Medulla oblongata (tissue), 1 donor: ENCODE measurements around the gene NRCAM.

Experiments used
- DNase-seq: peaks from one replicate; pipeline ENCODE4 v3.0.0-alpha.2; 2015; ENCODE audit errors: extremely low spot score

NRCAM gene

GRCh38 chr7:108308903-108309302, 147.3 kb downstream of the NRCAM start:
- peak; percentile 56 for DNase-seq

GRCh38 chr7:108308276-108308675, 148.0 kb downstream of the NRCAM start:
- DNase-seq: no peak

GRCh38 chr7:108307595-108307994, 148.6 kb downstream of the NRCAM start:
- DNase-seq: no peak

- no peak for DNase-seq
These were observed 149.0 kb downstream of the NRCAM start for GRCh38 chr7:108307194-108307593.

GRCh38 chr7:108303332-108303731, 152.9 kb downstream of the NRCAM start:
- DNase-seq: no peak

DNA sequence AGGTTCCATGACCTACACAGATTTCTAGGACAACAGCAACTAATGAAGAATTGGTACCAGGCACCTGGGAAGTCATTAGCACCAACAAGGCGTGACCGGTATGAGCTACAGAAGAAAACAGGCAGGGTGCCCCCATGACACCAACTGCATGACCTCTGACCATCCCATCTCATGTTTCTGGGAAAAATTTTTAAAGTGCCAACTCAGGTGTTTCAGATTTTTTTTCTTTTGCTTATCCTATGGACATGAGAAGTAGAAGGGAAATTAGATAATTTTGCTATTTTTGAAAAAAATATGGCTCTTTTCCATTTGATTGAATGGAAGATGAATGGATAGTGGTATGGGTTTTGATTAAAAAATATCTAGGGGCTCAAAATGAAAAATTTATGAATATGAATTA, 154.8 kb downstream of the NRCAM start:
- DNase-seq: no peak

DNA sequence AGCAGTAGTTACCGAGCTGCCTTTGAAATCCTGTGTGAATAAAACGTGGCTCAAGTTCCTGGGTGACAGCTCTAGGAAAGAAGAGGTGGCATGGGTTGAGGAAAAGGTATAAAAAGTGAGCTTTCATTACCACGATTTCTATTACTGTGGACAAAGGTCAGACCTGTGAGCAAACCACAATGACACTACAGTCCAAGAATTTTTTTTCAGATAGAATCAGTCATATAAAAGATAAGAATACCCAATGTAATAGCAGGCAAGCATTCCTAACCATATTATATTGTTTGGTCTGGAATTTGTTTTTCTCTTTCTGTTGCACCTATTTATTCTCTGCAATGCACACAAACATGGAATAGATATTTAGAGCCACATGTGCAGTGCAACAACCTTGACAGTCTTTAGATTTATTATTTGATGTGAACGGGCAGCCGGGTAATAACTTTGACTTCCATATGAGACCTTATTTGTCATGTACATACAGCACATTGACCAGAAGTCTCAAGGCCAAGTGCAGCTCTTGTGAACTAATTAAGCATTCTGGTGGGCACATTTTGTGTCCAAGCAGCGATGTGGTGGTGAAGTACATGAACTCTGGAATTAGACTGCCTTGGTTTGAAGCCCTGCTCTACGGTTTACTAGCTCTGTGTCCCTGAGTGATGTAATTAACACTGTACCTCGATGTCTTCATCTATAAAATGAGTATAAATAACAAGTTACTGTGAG, 156.8 kb downstream of the NRCAM start:
- DNase-seq: no peak

GRCh38 chr7:108296911-108297310, 159.3 kb downstream of the NRCAM start:
- no peak for DNase-seq

DNA sequence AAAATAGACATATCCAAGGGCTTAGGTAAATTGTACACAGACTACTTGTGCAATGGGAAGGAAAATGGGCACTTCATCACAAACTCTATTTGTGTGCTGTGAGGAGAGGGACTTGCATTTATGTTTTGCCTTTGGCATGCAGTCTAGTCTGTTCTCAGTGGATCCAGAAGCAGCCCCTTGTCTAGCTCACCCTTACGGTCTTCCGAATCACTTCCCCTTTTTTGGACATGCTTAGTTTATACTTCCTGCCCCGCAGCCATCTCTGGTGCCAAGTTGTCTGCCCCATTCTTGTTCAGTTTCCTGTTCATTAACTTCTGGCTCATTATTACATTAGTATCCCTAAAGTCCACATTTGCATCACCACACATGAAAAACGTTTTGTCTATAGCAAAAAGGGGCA, 161.6 kb downstream of the NRCAM start:
- DNase-seq: no peak

- no peak for DNase-seq
These were observed 163.1 kb downstream of the NRCAM start for GRCh38 chr7:108293149-108293612.

DNA sequence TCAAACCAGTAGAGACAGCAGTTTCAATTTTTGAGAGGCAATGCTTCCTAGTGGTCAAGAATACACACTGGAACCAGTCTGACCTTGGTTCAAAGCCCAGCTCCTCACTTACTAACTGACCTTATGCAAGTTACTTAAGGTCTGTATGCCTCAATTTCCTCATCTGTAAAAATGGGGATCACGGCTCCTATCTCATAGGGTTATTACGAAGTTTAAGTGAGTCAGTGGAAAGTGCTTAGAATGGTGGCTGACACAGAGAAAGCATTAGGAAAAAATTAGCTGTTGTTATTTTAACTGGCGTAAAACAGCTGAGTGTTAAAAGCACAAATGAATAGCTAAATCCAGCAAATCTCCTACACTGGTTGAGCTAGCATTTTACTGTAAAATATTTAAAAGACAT, 163.7 kb downstream of the NRCAM start:
- DNase-seq: no peak

DNA sequence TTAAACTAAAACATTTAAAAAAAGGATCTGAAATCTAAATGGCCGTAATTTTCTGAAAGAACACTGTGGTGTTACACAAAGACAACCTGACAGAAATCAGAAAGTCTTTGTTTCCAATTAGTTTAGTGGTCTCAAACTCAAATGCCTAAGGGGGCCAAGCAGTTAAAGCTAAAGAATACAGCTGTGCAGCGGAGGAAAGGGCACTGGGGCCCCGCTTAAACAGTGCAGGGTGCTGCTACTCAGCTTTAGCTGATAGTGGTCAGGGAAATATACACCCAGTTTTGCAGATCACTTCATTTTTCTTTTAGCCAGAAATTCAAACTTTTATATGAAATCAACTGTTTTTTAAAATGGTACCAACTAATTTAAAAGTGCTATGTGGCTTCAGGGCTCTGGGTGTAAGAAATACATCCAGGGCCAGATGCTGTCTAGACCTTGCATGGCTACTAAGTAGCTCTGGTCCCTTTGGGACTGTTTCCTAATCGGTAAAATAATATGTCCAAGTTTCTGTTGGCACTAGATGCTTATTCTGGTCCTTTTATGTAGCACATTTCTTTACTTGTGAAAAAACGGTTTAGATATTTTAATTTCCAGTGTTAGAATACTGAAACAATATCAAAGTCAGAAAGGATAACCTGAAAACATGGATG, 164.3 kb downstream of the NRCAM start:
- no peak for DNase-seq

- DNase-seq: no peak
These were observed 165.1 kb downstream of the NRCAM start for GRCh38 chr7:108291152-108291508.

- no peak for DNase-seq
These were observed 165.6 kb downstream of the NRCAM start for GRCh38 chr7:108290459-108291151.

DNA sequence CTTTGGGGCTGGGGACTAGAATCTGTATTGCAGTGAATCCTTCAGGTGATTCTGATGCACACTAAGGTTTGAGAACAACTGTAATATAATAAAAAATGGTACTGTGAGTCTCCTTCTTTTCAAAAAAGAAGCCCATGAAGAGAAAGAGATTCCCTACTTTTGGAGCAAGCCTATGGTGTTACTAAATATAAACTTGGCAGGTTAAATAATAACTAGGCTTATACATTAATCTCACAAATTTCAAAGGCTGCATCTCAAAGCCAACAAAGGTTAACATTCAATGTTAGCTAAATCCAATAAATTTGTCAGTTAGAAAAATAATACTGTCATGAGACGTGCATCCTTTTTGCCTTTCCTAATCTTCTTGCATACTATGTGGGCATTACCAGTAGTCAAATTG, 166.4 kb downstream of the NRCAM start:
- DNase-seq: no peak

GRCh38 chr7:108287857-108288256, 168.4 kb downstream of the NRCAM start:
- DNase-seq: no peak

- DNase-seq: no peak
These were observed 169.8 kb downstream of the NRCAM start for GRCh38 chr7:108286290-108286904.

DNA sequence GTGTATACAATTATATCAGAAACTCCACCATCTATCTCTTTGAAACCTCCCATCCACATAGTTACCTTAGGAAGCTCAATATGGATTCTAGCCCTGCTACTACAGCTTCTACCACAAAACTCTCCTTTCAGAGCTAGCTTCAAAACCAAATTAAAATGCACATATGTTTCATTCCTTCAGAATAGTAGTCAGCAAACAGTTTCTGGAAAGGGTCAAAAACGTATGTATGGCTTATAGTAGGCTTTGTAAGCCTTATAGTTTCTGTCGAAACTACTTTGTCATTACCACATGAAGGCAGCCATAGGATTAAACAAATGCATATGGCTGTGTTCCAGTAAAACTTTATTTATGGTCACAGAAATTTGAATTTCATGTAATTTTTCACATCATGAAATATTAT, 170.5 kb downstream of the NRCAM start:
- DNase-seq: no peak

DNA sequence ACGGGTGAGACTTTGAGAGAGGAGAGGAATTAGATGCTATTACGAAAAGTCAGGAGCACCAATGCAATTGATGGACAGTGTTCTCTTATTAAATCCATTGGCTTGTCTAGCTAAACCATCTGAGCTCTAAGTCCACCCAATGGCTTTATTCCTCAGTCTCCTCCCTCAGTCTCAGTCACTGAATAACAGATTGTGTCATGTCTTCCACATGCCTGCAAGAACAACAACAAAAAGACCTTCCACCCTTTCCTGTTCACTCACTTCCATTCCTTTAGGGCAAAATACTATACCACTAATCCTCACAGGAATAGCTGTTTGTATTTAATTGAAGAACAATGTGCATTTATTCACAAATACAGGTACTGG, 171.2 kb downstream of the NRCAM start:
- DNase-seq: no peak

GRCh38 chr7:108284349-108285002, 171.8 kb downstream of the NRCAM start:
- no peak for DNase-seq

GRCh38 chr7:108283252-108283651, 173.0 kb downstream of the NRCAM start:
- DNase-seq: no peak

DNA sequence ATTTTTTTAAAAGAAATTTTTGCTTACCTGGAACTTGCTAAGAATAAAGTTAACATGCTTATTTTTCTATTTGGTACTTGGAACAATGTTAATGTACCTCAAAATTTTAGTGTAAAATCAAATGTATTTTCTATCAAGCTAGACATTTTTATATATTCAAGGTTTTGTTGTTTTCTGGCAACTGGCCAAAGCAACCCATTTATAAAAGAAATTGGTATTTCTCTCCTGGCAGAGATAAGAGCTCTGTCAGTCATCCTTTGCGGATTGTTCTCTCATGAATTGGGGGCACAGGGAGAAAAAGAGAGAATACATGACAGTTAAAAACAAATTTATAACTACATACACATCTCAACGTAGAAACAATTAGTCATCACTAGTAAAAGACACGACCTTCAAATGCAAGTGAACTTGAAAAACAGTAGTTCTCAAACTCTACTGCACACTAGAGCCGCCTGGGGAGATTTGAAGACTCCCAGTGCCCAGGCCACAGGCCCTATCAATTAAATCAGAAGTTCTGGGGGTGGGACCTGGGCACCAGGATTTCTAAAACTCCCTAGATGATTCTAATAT, 173.7 kb downstream of the NRCAM start:
- DNase-seq: no peak
